Caco-2 (cell line): ENCODE data around the gene SMURF1. TPM values are rescaled to one million over a fixed set of nuclear protein-coding genes. Genes with fewer than 3 reads are reported as not detected.

ENCODE experiments used
- BruUV-seq: library from RNA; stranded (reverse); fragments of 400-500 nt; replicated peaks from 2 replicates; lab custom pipeline; 2021; lab: Mats Ljungman, UMichigan
- CTCF ChIA-PET: fragments of 300-600 bp; sonication (Branson Sonifier 250); formaldehyde crosslinking; loops from one replicate; lab custom pipeline; 2022; ENCODE audit warnings: antibody characterized with exemption; lab: Charles Lee
- POLR2A ChIA-PET: fragments of 300-600 bp; sonication (Branson Sonifier 250); formaldehyde crosslinking; loops from one replicate; lab custom pipeline; 2022; ENCODE audit warnings: antibody characterized with exemption; lab: Charles Lee
- DNase-seq, 2 experiments: peaks; one replicate each; pipeline versions ENCODE4 v3.0.0 to v3.0.0-alpha.2; 2020 to 2022
- H3K27me3 ChIP-seq: replicated peaks from 2 replicates; pipeline ENCODE4 v1.6.0; 2011; ENCODE audit warnings: low read length; ENCODE audit not compliant: control insufficient read depth, insufficient read depth
- H3K36me3 ChIP-seq: 2 replicates; pipeline ENCODE4 v1.5.1; 2011; ENCODE audit warnings: low read length; ENCODE audit not compliant: control insufficient read depth, insufficient read depth
- H3K4me1 ChIP-seq: fragments of 250-450 bp; sonication (Bioruptor Pico); 2 replicates; pipeline ENCODE4 v1.5.1; 2020; ENCODE audit warnings: mild to moderate bottlenecking
- H3K4me3 ChIP-seq: 2 replicates; pipeline ENCODE4 v1.5.1; 2011; ENCODE audit warnings: low read depth, mild to moderate bottlenecking, control low read depth, low read length
- H3K9me3 ChIP-seq: fragments of 250-450 bp; sonication (Bioruptor Pico); 2 replicates; pipeline ENCODE4 v1.5.1; 2020; ENCODE audit warnings: mild to moderate bottlenecking, moderate library complexity
- H3K27ac Mint-ChIP-seq: one replicate; pipeline ENCODE4 v1.8.0; 2022; ENCODE audit warnings: mixed read lengths; ENCODE audit not compliant: unreplicated experiment
- H3K27me3 Mint-ChIP-seq: one replicate; pipeline ENCODE4 v1.8.0; 2022; ENCODE audit warnings: mixed read lengths; ENCODE audit not compliant: insufficient read depth, unreplicated experiment
- H3K36me3 Mint-ChIP-seq: one replicate; pipeline ENCODE4 v1.8.0; 2022; ENCODE audit warnings: mild to moderate bottlenecking, mixed read lengths; ENCODE audit not compliant: insufficient read depth, unreplicated experiment
- H3K4me1 Mint-ChIP-seq: one replicate; pipeline ENCODE4 v1.8.0; 2022; ENCODE audit warnings: low read depth, mixed read lengths; ENCODE audit not compliant: unreplicated experiment
- H3K4me3 Mint-ChIP-seq: one replicate; pipeline ENCODE4 v1.8.0; 2022; ENCODE audit warnings: mild to moderate bottlenecking, moderate library complexity, mixed read lengths; ENCODE audit not compliant: unreplicated experiment
- H3K9me3 Mint-ChIP-seq: one replicate; pipeline ENCODE4 v1.8.0; 2022; ENCODE audit warnings: mixed read lengths; ENCODE audit not compliant: unreplicated experiment
- intact Hi-C: fragments of 100-400 bp; cut with micrococcal nuclease; formaldehyde crosslinking; loops from one replicate; pipeline ENCODE4 v1.10.0; 2022; ENCODE audit not compliant: unreplicated experiment
- total RNA-seq: library from RNA; stranded (reverse); gene quantifications from 2 replicates; pipeline ENCODE4 v1.2.3, GENCODE V29; 2022
- TF ChIP-seq, protein P1 (sequence below), 2 experiments: fragments of 200-600 bp in 1 of 2; IDR thresholded peaks; 1 replicate in 1 of 2; 2 replicates in 1 of 2; pipeline versions ENCODE4 v1.5.1 to v1.8.0; 2011 to 2022; ENCODE audit warnings: antibody characterized with exemption in 1 of 2, control low read depth in 1 of 2, inconsistent platforms in 1 of 2, low read depth in 1 of 2, low read length in 1 of 2, mild to moderate bottlenecking in 1 of 2, moderate library complexity in 1 of 2; ENCODE audit not compliant: insufficient read depth in 1 of 2, severe bottlenecking in 1 of 2, unreplicated experiment in 1 of 2

The SMURF1 gene
- total RNA-seq, 1 experiment from 2014 or later, result 22.5 TPM

DNA sequence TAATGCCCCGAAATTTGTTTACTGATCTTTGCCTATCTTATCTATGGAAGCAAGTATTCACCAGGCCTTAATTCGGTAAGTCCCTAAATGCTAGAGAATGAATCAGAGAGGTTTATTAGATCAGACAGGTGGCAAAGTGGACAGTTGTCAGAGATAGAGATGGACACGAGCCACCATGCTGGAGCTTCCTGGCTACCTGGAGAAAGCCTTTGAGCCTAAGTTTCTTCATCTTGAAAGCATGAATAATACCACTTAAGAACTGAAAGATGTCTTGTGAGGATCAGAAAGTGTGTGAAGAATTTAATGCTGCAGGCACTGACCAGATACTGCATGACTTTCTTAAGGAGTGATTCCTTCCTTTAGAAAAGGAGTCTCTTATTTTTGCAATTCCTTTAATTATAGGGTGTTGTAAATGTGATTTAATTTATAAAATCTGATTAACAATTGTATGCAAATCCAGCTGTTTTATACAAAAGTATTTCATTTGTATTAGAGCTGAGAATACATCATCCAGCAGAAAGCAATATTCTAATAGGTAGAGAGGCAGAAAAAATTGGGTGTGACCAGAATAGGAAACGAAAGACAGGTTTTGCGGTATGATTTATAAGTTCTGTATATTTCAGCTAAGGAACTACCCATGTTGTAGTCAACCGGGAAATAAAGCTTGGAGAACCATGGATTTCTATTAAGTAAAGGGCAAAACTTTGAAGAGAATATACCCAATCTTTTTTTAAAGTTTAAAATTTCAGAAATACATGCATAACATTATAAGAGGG lies 82.7 kb downstream of the SMURF1 start:
- Histone ChIP-seq H3K36me3 (no peaks in the 10 kb centered on the region), H3K27me3 (no peaks in the 10 kb centered on the region), H3K9me3 (no peaks in the 10 kb centered on the region; the same call in 1 of the 2 replicates), H3K4me3 (no peak overlapping the region), H3K4me1 (no peaks in the 10 kb centered on the region)
- no peak for DNase-seq
- no TSS peak for BruUV-seq
- TF ChIP-seq, protein P1, sequence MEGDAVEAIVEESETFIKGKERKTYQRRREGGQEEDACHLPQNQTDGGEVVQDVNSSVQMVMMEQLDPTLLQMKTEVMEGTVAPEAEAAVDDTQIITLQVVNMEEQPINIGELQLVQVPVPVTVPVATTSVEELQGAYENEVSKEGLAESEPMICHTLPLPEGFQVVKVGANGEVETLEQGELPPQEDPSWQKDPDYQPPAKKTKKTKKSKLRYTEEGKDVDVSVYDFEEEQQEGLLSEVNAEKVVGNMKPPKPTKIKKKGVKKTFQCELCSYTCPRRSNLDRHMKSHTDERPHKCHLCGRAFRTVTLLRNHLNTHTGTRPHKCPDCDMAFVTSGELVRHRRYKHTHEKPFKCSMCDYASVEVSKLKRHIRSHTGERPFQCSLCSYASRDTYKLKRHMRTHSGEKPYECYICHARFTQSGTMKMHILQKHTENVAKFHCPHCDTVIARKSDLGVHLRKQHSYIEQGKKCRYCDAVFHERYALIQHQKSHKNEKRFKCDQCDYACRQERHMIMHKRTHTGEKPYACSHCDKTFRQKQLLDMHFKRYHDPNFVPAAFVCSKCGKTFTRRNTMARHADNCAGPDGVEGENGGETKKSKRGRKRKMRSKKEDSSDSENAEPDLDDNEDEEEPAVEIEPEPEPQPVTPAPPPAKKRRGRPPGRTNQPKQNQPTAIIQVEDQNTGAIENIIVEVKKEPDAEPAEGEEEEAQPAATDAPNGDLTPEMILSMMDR (IDR thresholded peaks at IDR 0.05; ENCODE audit: insufficient read depth in 1 of 2, low read depth in 1 of 2, low read length in 1 of 2, severe bottlenecking in 1 of 2, unreplicated experiment in 1 of 2), result no peak
- ChIA-PET POLR2A (interaction anchor here (0.6 kb wide), 1 partner anchor 86 kb away, joined by 4 read pairs; no protein-coding TSS in a partner anchor), CTCF (no interaction called here)
- H3K4me3 Mint-ChIP-seq, result no peak overlapping the region
- intact Hi-C loops, result no loop called here
- no peaks in the 10 kb centered on the region for H3K27me3 Mint-ChIP-seq
- H3K36me3 Mint-ChIP-seq, result peaks cover 12% of the 10 kb centered on the region
- no peaks in the 10 kb centered on the region for H3K9me3 Mint-ChIP-seq
- H3K27ac Mint-ChIP-seq, result no peak overlapping the region
- H3K4me1 Mint-ChIP-seq, result no peaks in the 10 kb centered on the region

DNA sequence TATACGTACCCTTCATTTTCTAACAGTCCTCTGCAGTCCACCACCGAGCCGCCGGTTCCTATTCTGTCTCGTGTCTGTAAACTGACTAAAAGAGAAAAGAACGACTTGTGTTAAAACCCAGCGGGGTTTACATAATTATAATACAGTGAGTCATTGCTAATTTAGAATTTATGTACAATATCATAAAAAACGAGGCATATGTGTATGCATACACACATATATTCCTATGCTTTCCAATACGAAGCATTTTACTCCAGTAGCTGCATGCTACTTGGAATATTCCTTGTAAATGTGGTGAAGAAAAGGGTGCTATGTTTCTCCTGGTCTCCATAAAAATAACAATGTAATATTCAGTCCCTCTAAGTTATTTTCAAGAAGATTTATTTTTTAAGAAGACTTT lies 89.1 kb downstream of the SMURF1 start:
- no peak overlapping the region for H3K4me3 Mint-ChIP-seq
- no TSS peak for BruUV-seq
- Histone ChIP-seq H3K4me1 (no peaks in the 10 kb centered on the region), H3K9me3 (no peaks in the 10 kb centered on the region), H3K4me3 (no peak overlapping the region), H3K36me3 (no peaks in the 10 kb centered on the region; the same call in 1 of the 2 replicates), H3K27me3 (no peaks in the 10 kb centered on the region)
- no peaks in the 10 kb centered on the region for H3K9me3 Mint-ChIP-seq
- TF ChIP-seq, protein P1 (IDR thresholded peaks at IDR 0.05; ENCODE audit: insufficient read depth in 1 of 2, low read depth in 1 of 2, low read length in 1 of 2, severe bottlenecking in 1 of 2, unreplicated experiment in 1 of 2), result no peak
- ChIA-PET CTCF (no interaction called here), POLR2A (no interaction called here)
- H3K27ac Mint-ChIP-seq, result no peak overlapping the region
- no peaks in the 10 kb centered on the region for H3K27me3 Mint-ChIP-seq
- DNase-seq, result no peak
- H3K4me1 Mint-ChIP-seq, result peaks cover 7% of the 10 kb centered on the region
- intact Hi-C loops, result no loop called here
- H3K36me3 Mint-ChIP-seq, result peaks cover 38% of the 10 kb centered on the region

DNA sequence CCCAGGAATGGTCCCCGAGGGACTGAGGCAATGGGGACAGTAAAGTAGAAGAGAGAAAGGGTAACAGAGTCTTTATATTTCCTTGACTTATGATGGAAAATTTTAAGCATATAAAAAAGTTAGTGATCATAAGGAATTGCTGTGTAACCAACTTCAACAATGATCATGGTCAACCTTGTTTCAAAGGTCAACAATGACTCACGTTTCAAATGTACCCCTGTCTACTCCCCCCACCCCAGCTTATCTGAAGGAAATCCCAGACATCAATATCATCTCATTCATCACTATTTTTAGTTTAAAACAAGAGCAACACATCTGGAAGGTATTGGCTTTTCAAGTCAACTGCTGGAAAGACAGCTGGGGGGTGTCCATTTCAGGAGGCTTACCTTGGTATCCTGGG lies 92.9 kb downstream of the SMURF1 start:
- TF ChIP-seq, protein P1 (IDR thresholded peaks at IDR 0.05; ENCODE audit: insufficient read depth in 1 of 2, low read depth in 1 of 2, low read length in 1 of 2, severe bottlenecking in 1 of 2, unreplicated experiment in 1 of 2), result no peak
- no peak overlapping the region for H3K4me3 ChIP-seq
- no peak for DNase-seq
- CTCF ChIA-PET, result no interaction called here
- H3K27me3 ChIP-seq, result no peaks in the 10 kb centered on the region
- H3K27me3 Mint-ChIP-seq, result no peaks in the 10 kb centered on the region
- H3K4me1 Mint-ChIP-seq, result peaks cover 7% of the 10 kb centered on the region
- BruUV-seq, result no TSS peak
- H3K36me3 ChIP-seq, result peaks cover 2% of the 10 kb centered on the region; the same call in 1 of the 2 replicates
- H3K36me3 Mint-ChIP-seq, result peaks cover 66% of the 10 kb centered on the region
- no peak overlapping the region for H3K27ac Mint-ChIP-seq
- intact Hi-C loops, result no loop called here
- H3K4me3 Mint-ChIP-seq, result no peak overlapping the region
- no peaks in the 10 kb centered on the region for H3K9me3 ChIP-seq
- H3K9me3 Mint-ChIP-seq, result no peaks in the 10 kb centered on the region
- POLR2A ChIA-PET, result no interaction called here
- no peaks in the 10 kb centered on the region for H3K4me1 ChIP-seq
